ENCODE results near the gene PCF11.

DNA sequence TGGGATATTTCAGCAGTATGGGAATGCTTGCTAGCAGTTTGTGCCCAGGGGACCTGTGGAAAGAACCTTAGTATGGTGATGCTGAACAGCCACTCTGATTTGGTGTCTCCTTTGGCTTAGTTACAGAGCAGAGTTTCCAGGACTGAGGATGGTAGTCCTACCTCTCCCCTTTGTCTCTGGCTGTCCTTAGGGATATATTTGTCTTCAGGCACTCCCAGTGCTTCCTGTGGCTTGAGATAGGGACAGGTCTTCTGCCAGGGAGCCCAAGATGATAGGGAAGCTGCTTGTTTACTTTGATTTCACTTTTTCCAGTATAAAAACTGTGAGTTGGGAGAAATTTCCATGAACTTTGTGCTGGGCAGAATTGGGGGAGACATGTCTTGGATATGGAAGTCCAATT, 64.8 kb downstream of the PCF11 start:
- TF ChIP-seq, protein P1, sequence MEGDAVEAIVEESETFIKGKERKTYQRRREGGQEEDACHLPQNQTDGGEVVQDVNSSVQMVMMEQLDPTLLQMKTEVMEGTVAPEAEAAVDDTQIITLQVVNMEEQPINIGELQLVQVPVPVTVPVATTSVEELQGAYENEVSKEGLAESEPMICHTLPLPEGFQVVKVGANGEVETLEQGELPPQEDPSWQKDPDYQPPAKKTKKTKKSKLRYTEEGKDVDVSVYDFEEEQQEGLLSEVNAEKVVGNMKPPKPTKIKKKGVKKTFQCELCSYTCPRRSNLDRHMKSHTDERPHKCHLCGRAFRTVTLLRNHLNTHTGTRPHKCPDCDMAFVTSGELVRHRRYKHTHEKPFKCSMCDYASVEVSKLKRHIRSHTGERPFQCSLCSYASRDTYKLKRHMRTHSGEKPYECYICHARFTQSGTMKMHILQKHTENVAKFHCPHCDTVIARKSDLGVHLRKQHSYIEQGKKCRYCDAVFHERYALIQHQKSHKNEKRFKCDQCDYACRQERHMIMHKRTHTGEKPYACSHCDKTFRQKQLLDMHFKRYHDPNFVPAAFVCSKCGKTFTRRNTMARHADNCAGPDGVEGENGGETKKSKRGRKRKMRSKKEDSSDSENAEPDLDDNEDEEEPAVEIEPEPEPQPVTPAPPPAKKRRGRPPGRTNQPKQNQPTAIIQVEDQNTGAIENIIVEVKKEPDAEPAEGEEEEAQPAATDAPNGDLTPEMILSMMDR (IDR thresholded peaks at IDR 0.05), result no peak
- TF ChIP-seq, protein P2, sequence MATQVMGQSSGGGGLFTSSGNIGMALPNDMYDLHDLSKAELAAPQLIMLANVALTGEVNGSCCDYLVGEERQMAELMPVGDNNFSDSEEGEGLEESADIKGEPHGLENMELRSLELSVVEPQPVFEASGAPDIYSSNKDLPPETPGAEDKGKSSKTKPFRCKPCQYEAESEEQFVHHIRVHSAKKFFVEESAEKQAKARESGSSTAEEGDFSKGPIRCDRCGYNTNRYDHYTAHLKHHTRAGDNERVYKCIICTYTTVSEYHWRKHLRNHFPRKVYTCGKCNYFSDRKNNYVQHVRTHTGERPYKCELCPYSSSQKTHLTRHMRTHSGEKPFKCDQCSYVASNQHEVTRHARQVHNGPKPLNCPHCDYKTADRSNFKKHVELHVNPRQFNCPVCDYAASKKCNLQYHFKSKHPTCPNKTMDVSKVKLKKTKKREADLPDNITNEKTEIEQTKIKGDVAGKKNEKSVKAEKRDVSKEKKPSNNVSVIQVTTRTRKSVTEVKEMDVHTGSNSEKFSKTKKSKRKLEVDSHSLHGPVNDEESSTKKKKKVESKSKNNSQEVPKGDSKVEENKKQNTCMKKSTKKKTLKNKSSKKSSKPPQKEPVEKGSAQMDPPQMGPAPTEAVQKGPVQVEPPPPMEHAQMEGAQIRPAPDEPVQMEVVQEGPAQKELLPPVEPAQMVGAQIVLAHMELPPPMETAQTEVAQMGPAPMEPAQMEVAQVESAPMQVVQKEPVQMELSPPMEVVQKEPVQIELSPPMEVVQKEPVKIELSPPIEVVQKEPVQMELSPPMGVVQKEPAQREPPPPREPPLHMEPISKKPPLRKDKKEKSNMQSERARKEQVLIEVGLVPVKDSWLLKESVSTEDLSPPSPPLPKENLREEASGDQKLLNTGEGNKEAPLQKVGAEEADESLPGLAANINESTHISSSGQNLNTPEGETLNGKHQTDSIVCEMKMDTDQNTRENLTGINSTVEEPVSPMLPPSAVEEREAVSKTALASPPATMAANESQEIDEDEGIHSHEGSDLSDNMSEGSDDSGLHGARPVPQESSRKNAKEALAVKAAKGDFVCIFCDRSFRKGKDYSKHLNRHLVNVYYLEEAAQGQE (IDR thresholded peaks at IDR 0.05), result no peak
- TF ChIP-seq JUN (IDR thresholded peaks at IDR 0.05) (no peak), EP300 (IDR thresholded peaks at IDR 0.05) (no peak), POLR2A (IDR thresholded peaks at IDR 0.05; ENCODE audit: low read length) (no peak), FOSL2 (IDR thresholded peaks at IDR 0.05) (no peak), FOSL2 (CRISPR knock-in tag; IDR thresholded peaks at IDR 0.05) (no peak), RFX5 (IDR thresholded peaks at IDR 0.05) (no peak), ESRRA (IDR thresholded peaks at IDR 0.05; ENCODE audit: borderline replicate concordance, low read length) (no peak)
- TF ChIP-seq, protein P3, sequence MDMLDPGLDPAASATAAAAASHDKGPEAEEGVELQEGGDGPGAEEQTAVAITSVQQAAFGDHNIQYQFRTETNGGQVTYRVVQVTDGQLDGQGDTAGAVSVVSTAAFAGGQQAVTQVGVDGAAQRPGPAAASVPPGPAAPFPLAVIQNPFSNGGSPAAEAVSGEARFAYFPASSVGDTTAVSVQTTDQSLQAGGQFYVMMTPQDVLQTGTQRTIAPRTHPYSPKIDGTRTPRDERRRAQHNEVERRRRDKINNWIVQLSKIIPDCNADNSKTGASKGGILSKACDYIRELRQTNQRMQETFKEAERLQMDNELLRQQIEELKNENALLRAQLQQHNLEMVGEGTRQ (IDR thresholded peaks at IDR 0.05), result no peak
